ENCODE measurements around the gene AHSA1. TPM values are rescaled to one million over a fixed set of nuclear protein-coding genes. Genes with fewer than 3 reads are reported as not detected.

Gene AHSA1
- polyA plus RNA-seq, 1 donor (not counting 4 experiments of a cell fraction or from before 2014, with no cell fraction given) = 247 TPM

- no peak for TF ChIP-seq EZH2 (IDR thresholded peaks at IDR 0.05; ENCODE audit: low read length)
- no peak for TF ChIP-seq CTCF (optimal IDR thresholded peaks at IDR 0.05 in 1 of 3, IDR thresholded peaks at IDR 0.05 in 1 of 3, conservative IDR thresholded peaks at IDR 0.05 in 1 of 3; ENCODE audit: extremely low read depth in 1 of 3, insufficient read depth in 2 of 3, low read length in 3 of 3)
- Histone ChIP-seq H3K27me3 (ENCODE audit: control insufficient read depth, extremely low read depth, insufficient read depth, low read length) (no peaks in the 10 kb centered on the region), H3K27ac (ENCODE audit: control insufficient read depth, insufficient read depth, low read length) (no peak overlapping the region), H3K4me2 (ENCODE audit: control insufficient read depth, extremely low read depth, insufficient read depth, low read depth, low read length) (no peak overlapping the region), H4K20me1 (ENCODE audit: control insufficient read depth, extremely low read depth, insufficient read depth, low read length) (no peaks in the 10 kb centered on the region), H2AFZ (ENCODE audit: control insufficient read depth, low read length) (no peak overlapping the region), H3K9ac (ENCODE audit: control insufficient read depth, extremely low read depth, insufficient read depth, low read length) (no peak overlapping the region), H3K9me3 (ENCODE audit: control insufficient read depth, low read depth, low read length) (no peaks in the 10 kb centered on the region), H3K9me1 (ENCODE audit: control insufficient read depth, extremely low read depth, insufficient read depth, low read length) (no peaks in the 10 kb centered on the region), H3K4me3 (ENCODE audit: control insufficient read depth in 2 of 3, extremely low read depth in 1 of 3, insufficient read depth in 2 of 3, low read depth in 1 of 3, low read length in 3 of 3) (no peak overlapping the region), H3K79me2 (ENCODE audit: control insufficient read depth, insufficient read depth, low read length) (no peaks in the 10 kb centered on the region), H3K4me1 (ENCODE audit: control insufficient read depth, extremely low read depth, insufficient read depth, low read length) (no peaks in the 10 kb centered on the region), H3K36me3 (ENCODE audit: control insufficient read depth in 2 of 2, extremely low read depth in 1 of 2, insufficient read depth in 2 of 2, low read length in 2 of 2) (no peaks in the 10 kb centered on the region)
- dilution Hi-C loops (cut with MboI; ENCODE audit: extremely low pct_ligation_motif_present, low sequenced_read_pairs) = no loop called here
- no peak for DNase-seq (ENCODE audit: low read depth, low spot score)
- FAIRE-seq = no peak
Measured at GRCh38 chr14:77482422-77482821, 24.5 kb downstream of the AHSA1 start.

- no peak overlapping the region for H3K9ac ChIP-seq (ENCODE audit: control insufficient read depth, extremely low read depth, insufficient read depth, low read length)
- H3K9me3 ChIP-seq (ENCODE audit: control insufficient read depth, low read depth, low read length) = no peaks in the 10 kb centered on the region
- H3K4me3 ChIP-seq (ENCODE audit: control insufficient read depth in 2 of 3, extremely low read depth in 1 of 3, insufficient read depth in 2 of 3, low read depth in 1 of 3, low read length in 3 of 3) = no peak overlapping the region
- TF ChIP-seq EZH2 (IDR thresholded peaks at IDR 0.05; ENCODE audit: low read length) (no peak), CTCF (optimal IDR thresholded peaks at IDR 0.05 in 1 of 3, IDR thresholded peaks at IDR 0.05 in 1 of 3, conservative IDR thresholded peaks at IDR 0.05 in 1 of 3; ENCODE audit: extremely low read depth in 1 of 3, insufficient read depth in 2 of 3, low read length in 3 of 3) (no peak)
- no peaks in the 10 kb centered on the region for H3K36me3 ChIP-seq (ENCODE audit: control insufficient read depth in 2 of 2, extremely low read depth in 1 of 2, insufficient read depth in 2 of 2, low read length in 2 of 2)
- no peaks in the 10 kb centered on the region for H3K4me1 ChIP-seq (ENCODE audit: control insufficient read depth, extremely low read depth, insufficient read depth, low read length)
- H3K79me2 ChIP-seq (ENCODE audit: control insufficient read depth, insufficient read depth, low read length) = no peaks in the 10 kb centered on the region
- H3K9me1 ChIP-seq (ENCODE audit: control insufficient read depth, extremely low read depth, insufficient read depth, low read length) = no peaks in the 10 kb centered on the region
- no peaks in the 10 kb centered on the region for H4K20me1 ChIP-seq (ENCODE audit: control insufficient read depth, extremely low read depth, insufficient read depth, low read length)
- H3K4me2 ChIP-seq (ENCODE audit: control insufficient read depth, extremely low read depth, insufficient read depth, low read depth, low read length) = no peak overlapping the region
- FAIRE-seq (no peak), DNase-seq (ENCODE audit: low read depth, low spot score) (no peak)
- H3K27ac ChIP-seq (ENCODE audit: control insufficient read depth, insufficient read depth, low read length) = no peak overlapping the region
- dilution Hi-C loops (cut with MboI; ENCODE audit: extremely low pct_ligation_motif_present, low sequenced_read_pairs) = no loop called here
- no peaks in the 10 kb centered on the region for H3K27me3 ChIP-seq (ENCODE audit: control insufficient read depth, extremely low read depth, insufficient read depth, low read length)
- H2AFZ ChIP-seq (ENCODE audit: control insufficient read depth, low read length) = no peak overlapping the region
Measured at GRCh38 chr14:77485256-77485655, 27.4 kb downstream of the AHSA1 start.

Measured in keratinocyte (primary cell).